ENCODE results near the gene AKT1. TPM values are rescaled to one million over a fixed set of nuclear protein-coding genes. Genes with fewer than 3 reads are reported as not detected.
A peak's percentile ranks its signal among the peaks of the same experiment; 100 is the strongest.

AKT1 gene
- total and polyA plus RNA-seq, 4 donors = 30.6 to 192 (median 58.7) TPM

DNA sequence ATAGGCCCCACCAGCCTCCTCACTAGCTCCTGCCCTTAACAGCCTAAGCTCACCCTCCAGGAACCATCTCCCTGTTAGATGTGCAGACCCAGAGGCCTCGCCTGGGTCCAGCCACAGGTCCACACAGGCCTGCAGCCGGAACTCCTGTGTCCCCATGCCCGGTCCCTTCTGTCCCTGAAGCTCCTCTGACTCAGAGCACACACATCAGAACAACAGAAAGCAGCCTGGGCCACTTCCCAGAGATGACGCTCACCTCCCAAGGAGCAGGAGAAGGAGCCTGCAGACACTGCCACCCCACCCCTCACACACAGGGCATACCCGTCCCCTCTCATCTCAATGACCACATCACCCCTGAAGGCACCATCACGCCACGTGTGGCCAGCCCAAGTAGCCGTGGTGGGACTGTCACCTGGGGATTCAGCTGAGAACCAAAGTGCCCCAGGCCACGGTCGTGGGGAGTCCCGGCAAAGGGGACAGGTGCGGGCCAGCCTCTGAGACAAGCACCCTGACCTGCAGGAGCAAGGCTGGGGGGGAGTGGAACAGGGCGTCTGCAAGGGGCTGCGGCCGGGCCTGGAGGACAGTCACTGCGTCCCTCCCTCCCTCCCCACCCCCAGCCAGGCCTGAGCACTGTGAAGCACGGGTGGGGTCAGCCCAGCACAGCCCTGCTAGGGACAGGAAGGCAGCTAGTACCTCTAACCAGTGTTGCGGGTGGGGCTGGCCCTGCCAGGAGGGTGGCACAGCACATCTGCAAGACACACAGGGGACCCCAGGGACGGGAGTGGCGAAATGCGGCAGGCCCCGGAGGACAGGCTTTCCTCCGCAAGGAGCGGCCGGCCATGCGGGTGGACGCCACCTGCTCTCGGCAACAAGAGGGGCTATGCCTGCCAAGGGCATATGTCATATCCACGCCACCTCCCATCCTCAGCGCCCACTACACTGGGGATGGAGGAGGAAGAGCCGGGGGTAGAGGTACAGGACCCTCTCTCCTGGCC is 5.5 kb downstream of the AKT1 start:
- peak overlapping the region; percentile 59 to 68 for H3K27ac ChIP-seq (ENCODE audit: low read depth in 1 of 2, low read length in 2 of 2)
- H3K36me3 ChIP-seq (ENCODE audit: control insufficient read depth in 4 of 4, insufficient read depth in 3 of 4, low read depth in 1 of 4, low read length in 3 of 4) = no peaks in the 10 kb centered on the region
- no peak overlapping the region for H3K4me3 ChIP-seq (ENCODE audit: low read depth in 1 of 3, low read length in 3 of 3)
- no peak overlapping the region for H3K9ac ChIP-seq (ENCODE audit: low read depth in 1 of 2, low read length in 2 of 2)
- no peaks in the 10 kb centered on the region for H3K27me3 ChIP-seq (ENCODE audit: control insufficient read depth in 4 of 4, insufficient read depth in 4 of 4, low read length in 3 of 4)
- H3K4me1 ChIP-seq (ENCODE audit: control insufficient read depth in 4 of 4, insufficient read depth in 4 of 4, low read length in 3 of 4) = peaks cover 57 to 94% (median 80%) of the 10 kb centered on the region in 4 donors
- TF ChIP-seq, protein P1, sequence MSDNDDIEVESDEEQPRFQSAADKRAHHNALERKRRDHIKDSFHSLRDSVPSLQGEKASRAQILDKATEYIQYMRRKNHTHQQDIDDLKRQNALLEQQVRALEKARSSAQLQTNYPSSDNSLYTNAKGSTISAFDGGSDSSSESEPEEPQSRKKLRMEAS (IDR thresholded peaks at IDR 0.05) = no peak
- TF ChIP-seq JUND (IDR thresholded peaks at IDR 0.05) (no peak), TAF1 (conservative IDR thresholded peaks at IDR 0.05) (no peak), GABPA (IDR thresholded peaks at IDR 0.05 in 1 of 2, conservative IDR thresholded peaks at IDR 0.05 in 1 of 2) (no peak), NR2F2 (IDR thresholded peaks at IDR 0.05) (no peak), FOXA1 (IDR thresholded peaks at IDR 0.05) (no peak), RAD21 (IDR thresholded peaks at IDR 0.05) (no peak), FOXA2 (IDR thresholded peaks at IDR 0.05) (no peak), RXRA (IDR thresholded peaks at IDR 0.05) (no peak), YY1 (IDR thresholded peaks at IDR 0.05) (no peak)
- TF ChIP-seq, protein P2, sequence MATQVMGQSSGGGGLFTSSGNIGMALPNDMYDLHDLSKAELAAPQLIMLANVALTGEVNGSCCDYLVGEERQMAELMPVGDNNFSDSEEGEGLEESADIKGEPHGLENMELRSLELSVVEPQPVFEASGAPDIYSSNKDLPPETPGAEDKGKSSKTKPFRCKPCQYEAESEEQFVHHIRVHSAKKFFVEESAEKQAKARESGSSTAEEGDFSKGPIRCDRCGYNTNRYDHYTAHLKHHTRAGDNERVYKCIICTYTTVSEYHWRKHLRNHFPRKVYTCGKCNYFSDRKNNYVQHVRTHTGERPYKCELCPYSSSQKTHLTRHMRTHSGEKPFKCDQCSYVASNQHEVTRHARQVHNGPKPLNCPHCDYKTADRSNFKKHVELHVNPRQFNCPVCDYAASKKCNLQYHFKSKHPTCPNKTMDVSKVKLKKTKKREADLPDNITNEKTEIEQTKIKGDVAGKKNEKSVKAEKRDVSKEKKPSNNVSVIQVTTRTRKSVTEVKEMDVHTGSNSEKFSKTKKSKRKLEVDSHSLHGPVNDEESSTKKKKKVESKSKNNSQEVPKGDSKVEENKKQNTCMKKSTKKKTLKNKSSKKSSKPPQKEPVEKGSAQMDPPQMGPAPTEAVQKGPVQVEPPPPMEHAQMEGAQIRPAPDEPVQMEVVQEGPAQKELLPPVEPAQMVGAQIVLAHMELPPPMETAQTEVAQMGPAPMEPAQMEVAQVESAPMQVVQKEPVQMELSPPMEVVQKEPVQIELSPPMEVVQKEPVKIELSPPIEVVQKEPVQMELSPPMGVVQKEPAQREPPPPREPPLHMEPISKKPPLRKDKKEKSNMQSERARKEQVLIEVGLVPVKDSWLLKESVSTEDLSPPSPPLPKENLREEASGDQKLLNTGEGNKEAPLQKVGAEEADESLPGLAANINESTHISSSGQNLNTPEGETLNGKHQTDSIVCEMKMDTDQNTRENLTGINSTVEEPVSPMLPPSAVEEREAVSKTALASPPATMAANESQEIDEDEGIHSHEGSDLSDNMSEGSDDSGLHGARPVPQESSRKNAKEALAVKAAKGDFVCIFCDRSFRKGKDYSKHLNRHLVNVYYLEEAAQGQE (IDR thresholded peaks at IDR 0.05) = no peak
- TF ChIP-seq, protein P3, sequence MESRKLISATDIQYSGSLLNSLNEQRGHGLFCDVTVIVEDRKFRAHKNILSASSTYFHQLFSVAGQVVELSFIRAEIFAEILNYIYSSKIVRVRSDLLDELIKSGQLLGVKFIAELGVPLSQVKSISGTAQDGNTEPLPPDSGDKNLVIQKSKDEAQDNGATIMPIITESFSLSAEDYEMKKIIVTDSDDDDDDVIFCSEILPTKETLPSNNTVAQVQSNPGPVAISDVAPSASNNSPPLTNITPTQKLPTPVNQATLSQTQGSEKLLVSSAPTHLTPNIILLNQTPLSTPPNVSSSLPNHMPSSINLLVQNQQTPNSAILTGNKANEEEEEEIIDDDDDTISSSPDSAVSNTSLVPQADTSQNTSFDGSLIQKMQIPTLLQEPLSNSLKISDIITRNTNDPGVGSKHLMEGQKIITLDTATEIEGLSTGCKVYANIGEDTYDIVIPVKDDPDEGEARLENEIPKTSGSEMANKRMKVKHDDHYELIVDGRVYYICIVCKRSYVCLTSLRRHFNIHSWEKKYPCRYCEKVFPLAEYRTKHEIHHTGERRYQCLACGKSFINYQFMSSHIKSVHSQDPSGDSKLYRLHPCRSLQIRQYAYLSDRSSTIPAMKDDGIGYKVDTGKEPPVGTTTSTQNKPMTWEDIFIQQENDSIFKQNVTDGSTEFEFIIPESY (IDR thresholded peaks at IDR 0.05) = no peak
- TF ChIP-seq, protein P4, sequence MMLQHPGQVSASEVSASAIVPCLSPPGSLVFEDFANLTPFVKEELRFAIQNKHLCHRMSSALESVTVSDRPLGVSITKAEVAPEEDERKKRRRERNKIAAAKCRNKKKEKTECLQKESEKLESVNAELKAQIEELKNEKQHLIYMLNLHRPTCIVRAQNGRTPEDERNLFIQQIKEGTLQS (IDR thresholded peaks at IDR 0.05) = no peak
- no peaks in the 10 kb centered on the region for H3K9me3 ChIP-seq (ENCODE audit: control insufficient read depth in 4 of 4, low read length in 3 of 4)
- 76% methylated on average over 31 of the region's 31 CpGs for WGBS
- no peak for DNase-seq (ENCODE audit: low spot score)

DNA sequence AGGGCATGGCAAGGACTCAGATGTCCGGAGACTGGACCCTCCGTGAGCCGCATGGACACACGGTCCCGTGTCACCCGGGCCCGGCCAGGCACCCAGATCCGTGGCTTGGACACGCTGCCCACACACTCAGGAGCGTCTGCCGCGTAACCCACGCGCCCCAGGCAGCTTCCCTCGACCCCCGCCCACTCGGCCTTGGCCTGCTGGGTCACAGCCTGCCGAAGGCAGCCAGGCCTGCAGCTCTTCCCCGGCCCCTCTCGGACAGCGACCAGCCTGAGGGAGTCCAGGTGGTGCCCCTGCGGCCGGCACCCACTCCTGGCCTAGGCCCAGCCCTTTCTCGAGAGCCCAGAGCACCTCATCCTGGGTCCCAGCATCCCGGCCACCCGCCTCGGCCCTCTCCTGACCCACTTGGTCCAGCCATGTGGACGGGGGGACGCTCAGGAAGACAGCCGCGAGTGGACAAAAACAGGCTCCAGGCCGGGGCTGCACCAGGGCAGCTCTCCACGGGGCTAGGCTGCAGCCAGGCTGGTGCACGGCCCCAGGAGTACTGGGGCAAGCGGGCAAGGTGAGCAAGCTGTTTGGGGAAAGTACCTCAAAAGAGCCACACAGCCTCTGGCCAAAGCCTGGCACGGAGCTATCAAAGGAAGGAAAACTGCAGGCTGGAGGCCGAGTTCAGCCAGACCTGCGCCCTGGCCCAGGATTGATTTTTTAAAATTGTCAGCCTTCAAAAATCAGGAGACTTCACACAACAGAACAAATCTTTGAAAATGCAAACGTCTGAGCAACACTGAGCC is 6.5 kb downstream of the AKT1 start:
- Histone ChIP-seq H3K27ac (ENCODE audit: low read depth in 1 of 2, low read length in 2 of 2) (peak overlapping the region; percentile 39 to 68), H3K9ac (ENCODE audit: low read depth in 1 of 2, low read length in 2 of 2) (no peak overlapping the region), H3K9me3 (ENCODE audit: control insufficient read depth in 4 of 4, low read length in 3 of 4) (no peaks in the 10 kb centered on the region), H3K4me3 (ENCODE audit: low read depth in 1 of 3, low read length in 3 of 3) (no peak overlapping the region), H3K27me3 (ENCODE audit: control insufficient read depth in 4 of 4, insufficient read depth in 4 of 4, low read length in 3 of 4) (no peaks in the 10 kb centered on the region), H3K4me1 (ENCODE audit: control insufficient read depth in 4 of 4, insufficient read depth in 4 of 4, low read length in 3 of 4) (peaks cover 55 to 87% (median 76%) of the 10 kb centered on the region in 4 donors), H3K36me3 (ENCODE audit: control insufficient read depth in 4 of 4, insufficient read depth in 3 of 4, low read depth in 1 of 4, low read length in 3 of 4) (no peaks in the 10 kb centered on the region)
- WGBS = 48% methylated on average over 39 of the region's 39 CpGs
- DNase-seq (ENCODE audit: low spot score) = no peak
- TF ChIP-seq, protein P4 (IDR thresholded peaks at IDR 0.05) = no peak
- no peak for TF ChIP-seq NR2F2 (IDR thresholded peaks at IDR 0.05)
- no peak for TF ChIP-seq RAD21 (IDR thresholded peaks at IDR 0.05)
- TF ChIP-seq, protein P5, sequence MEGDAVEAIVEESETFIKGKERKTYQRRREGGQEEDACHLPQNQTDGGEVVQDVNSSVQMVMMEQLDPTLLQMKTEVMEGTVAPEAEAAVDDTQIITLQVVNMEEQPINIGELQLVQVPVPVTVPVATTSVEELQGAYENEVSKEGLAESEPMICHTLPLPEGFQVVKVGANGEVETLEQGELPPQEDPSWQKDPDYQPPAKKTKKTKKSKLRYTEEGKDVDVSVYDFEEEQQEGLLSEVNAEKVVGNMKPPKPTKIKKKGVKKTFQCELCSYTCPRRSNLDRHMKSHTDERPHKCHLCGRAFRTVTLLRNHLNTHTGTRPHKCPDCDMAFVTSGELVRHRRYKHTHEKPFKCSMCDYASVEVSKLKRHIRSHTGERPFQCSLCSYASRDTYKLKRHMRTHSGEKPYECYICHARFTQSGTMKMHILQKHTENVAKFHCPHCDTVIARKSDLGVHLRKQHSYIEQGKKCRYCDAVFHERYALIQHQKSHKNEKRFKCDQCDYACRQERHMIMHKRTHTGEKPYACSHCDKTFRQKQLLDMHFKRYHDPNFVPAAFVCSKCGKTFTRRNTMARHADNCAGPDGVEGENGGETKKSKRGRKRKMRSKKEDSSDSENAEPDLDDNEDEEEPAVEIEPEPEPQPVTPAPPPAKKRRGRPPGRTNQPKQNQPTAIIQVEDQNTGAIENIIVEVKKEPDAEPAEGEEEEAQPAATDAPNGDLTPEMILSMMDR (IDR thresholded peaks at IDR 0.05; ENCODE audit: low read depth, low read length, missing input control) = no peak
- no peak for TF ChIP-seq FOXA2 (IDR thresholded peaks at IDR 0.05)
- TF ChIP-seq RXRA (IDR thresholded peaks at IDR 0.05) = peak in 1 of 2 donors; percentile 61
- no peak for TF ChIP-seq FOXA1 (IDR thresholded peaks at IDR 0.05)
- no peak for TF ChIP-seq GABPA (IDR thresholded peaks at IDR 0.05 in 1 of 2, conservative IDR thresholded peaks at IDR 0.05 in 1 of 2)
- TF ChIP-seq YY1 (IDR thresholded peaks at IDR 0.05) = no peak
- TF ChIP-seq, protein P2 (IDR thresholded peaks at IDR 0.05) = no peak
- no peak for TF ChIP-seq EGR1 (IDR thresholded peaks at IDR 0.05; ENCODE audit: low read depth in 2 of 2)
- TF ChIP-seq TAF1 (conservative IDR thresholded peaks at IDR 0.05) = no peak

All from liver (tissue), 9 donors.